ENCODE results near the gene LOXHD1. TPM values are rescaled to one million over a fixed set of nuclear protein-coding genes. Genes with fewer than 3 reads are reported as not detected.

Gene LOXHD1
- total and polyA plus RNA-seq, 2 donors (not counting 1 experiment from before 2014, with no cell fraction given): not detected

DNA sequence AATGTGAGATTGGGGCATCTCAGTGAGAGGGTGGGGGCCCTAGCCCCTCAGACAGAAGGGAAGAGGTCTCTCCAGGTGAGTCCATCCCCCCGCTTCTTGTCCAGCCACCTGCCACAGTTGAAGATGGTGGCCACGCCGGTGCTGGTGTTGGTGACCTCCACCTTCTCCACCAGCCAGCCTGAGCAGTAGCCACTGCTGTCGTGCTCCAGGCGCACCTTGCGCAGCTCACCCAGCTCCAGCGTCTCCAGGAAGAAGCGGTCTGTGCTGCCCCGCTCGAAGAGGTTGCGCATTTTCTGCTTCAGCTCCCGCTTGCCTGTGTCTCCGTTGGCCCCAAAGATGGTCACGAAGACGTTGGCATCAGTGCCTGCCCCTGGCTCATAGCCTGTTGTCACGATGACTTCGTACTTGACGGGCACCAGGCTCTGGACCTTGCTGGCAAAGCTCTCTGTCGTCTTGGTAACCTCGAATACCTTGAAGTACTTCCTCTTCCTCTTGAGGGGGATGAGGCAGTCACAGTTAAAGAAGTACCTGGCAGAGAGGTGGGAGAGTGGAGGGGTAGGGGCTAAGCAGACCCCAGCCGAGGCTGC lies 179.5 kb downstream of the LOXHD1 start:
- Histone ChIP-seq H3K9ac (ENCODE audit: low read length) (no peak overlapping the region), H3K79me2 (ENCODE audit: control insufficient read depth, insufficient read depth, low read length) (no peaks in the 10 kb centered on the region), H3K27me3 (replicated peaks in 1 of 4; ENCODE audit: control extremely low read depth in 1 of 4, control insufficient read depth in 3 of 4, insufficient read depth in 4 of 4, low read length in 3 of 4) (peaks cover 0 to 3% (median 0%) of the 10 kb centered on the region in 4 experiments), H2AFZ (ENCODE audit: insufficient read depth, low read depth, low read length, poor library complexity, severe bottlenecking) (no peak overlapping the region), H3K4me2 (replicated peaks; ENCODE audit: low read depth, low read length, poor library complexity, severe bottlenecking) (no peak overlapping the region), H3K27ac (ENCODE audit: low read length in 2 of 2) (no peak overlapping the region), H3K36me3 (replicated peaks in 1 of 2; ENCODE audit: control extremely low read depth in 1 of 2, control insufficient read depth in 1 of 2, extremely low read depth in 1 of 2, insufficient read depth in 2 of 2, low read length in 1 of 2) (no peaks in the 10 kb centered on the region), H3K4me3 (ENCODE audit: control extremely low read depth in 1 of 5, extremely low read depth in 1 of 5, insufficient read depth in 1 of 5, low read depth in 2 of 5, low read length in 4 of 5) (no peak overlapping the region), H4K20me1 (ENCODE audit: control insufficient read depth, insufficient read depth, low read length, poor library complexity, severe bottlenecking) (no peaks in the 10 kb centered on the region), H3K4me1 (ENCODE audit: control insufficient read depth in 2 of 2, insufficient read depth in 2 of 2, low read length in 2 of 2) (no peaks in the 10 kb centered on the region), H3K9me3 (ENCODE audit: control extremely low read depth in 1 of 3, control insufficient read depth in 2 of 3, insufficient read depth in 1 of 3, low read length in 2 of 3) (peaks cover 0 to 11% (median 5%) of the 10 kb centered on the region in 3 donors)
- ATAC-seq (ENCODE audit: low read depth): no peak
- no peak overlapping the region for H3K27ac Mint-ChIP-seq
- no peak overlapping the region for H3K4me3 Mint-ChIP-seq
- no peak for DNase-seq
- intact Hi-C loops (cut with micrococcal nuclease): no loop called here
- TF ChIP-seq, protein P1, sequence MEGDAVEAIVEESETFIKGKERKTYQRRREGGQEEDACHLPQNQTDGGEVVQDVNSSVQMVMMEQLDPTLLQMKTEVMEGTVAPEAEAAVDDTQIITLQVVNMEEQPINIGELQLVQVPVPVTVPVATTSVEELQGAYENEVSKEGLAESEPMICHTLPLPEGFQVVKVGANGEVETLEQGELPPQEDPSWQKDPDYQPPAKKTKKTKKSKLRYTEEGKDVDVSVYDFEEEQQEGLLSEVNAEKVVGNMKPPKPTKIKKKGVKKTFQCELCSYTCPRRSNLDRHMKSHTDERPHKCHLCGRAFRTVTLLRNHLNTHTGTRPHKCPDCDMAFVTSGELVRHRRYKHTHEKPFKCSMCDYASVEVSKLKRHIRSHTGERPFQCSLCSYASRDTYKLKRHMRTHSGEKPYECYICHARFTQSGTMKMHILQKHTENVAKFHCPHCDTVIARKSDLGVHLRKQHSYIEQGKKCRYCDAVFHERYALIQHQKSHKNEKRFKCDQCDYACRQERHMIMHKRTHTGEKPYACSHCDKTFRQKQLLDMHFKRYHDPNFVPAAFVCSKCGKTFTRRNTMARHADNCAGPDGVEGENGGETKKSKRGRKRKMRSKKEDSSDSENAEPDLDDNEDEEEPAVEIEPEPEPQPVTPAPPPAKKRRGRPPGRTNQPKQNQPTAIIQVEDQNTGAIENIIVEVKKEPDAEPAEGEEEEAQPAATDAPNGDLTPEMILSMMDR (IDR thresholded peaks at IDR 0.05): no peak
- no peak for TF ChIP-seq EZH2 (IDR thresholded peaks at IDR 0.05; ENCODE audit: borderline replicate concordance, insufficient read depth, low read depth, low read length, poor library complexity, severe bottlenecking)
- 80% methylated on average over 18 of the region's 21 CpGs for WGBS (ENCODE audit: insufficient coverage)
- no peaks in the 10 kb centered on the region for H3K4me1 Mint-ChIP-seq
- peaks cover 3% of the 10 kb centered on the region for H3K9me3 Mint-ChIP-seq (ENCODE audit: insufficient read depth)
- peaks cover 20% of the 10 kb centered on the region for H3K27me3 Mint-ChIP-seq
- CTCF ChIA-PET: interaction anchor here (1.6 to 1.7 kb wide), 2 partner anchors 196 to 304 kb away, joined by 5 read pairs; a partner anchor contains a TSS
- POLR2A ChIA-PET: no interaction called here

DNA sequence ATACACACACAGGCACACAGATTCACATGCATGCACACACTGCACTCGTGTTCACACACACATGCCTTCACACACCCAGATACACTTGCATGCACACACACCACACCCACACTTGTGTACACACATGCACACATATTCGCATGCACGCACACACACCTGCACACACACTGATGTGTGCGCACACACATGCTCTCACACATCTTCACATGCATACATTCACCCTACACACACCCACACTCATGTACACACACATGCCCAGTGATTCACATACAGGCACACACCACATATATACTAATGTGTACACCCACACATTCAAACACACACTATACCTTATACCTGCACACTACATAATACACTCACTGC lies 181.6 kb downstream of the LOXHD1 start:
- intact Hi-C loops (cut with micrococcal nuclease): no loop called here
- H3K27ac ChIP-seq (ENCODE audit: low read length in 2 of 2): no peak overlapping the region
- ATAC-seq (ENCODE audit: low read depth) (no peak), DNase-seq (no peak)
- WGBS (ENCODE audit: insufficient coverage): 89% methylated on average over 4 of the region's 4 CpGs
- H3K4me1 ChIP-seq (ENCODE audit: control insufficient read depth in 2 of 2, insufficient read depth in 2 of 2, low read length in 2 of 2): no peaks in the 10 kb centered on the region
- Mint-ChIP-seq H3K4me3 (no peak overlapping the region), H3K9me3 (ENCODE audit: insufficient read depth) (no peaks in the 10 kb centered on the region), H3K27ac (no peak overlapping the region), H3K4me1 (no peaks in the 10 kb centered on the region), H3K27me3 (peaks cover 30% of the 10 kb centered on the region)
- H3K36me3 ChIP-seq (replicated peaks in 1 of 2; ENCODE audit: control extremely low read depth in 1 of 2, control insufficient read depth in 1 of 2, extremely low read depth in 1 of 2, insufficient read depth in 2 of 2, low read length in 1 of 2): no peaks in the 10 kb centered on the region
- no peaks in the 10 kb centered on the region for H3K9me3 ChIP-seq (ENCODE audit: control extremely low read depth in 1 of 3, control insufficient read depth in 2 of 3, insufficient read depth in 1 of 3, low read length in 2 of 3)
- ChIA-PET POLR2A (no interaction called here), CTCF (no interaction called here)
- TF ChIP-seq, protein P1 (IDR thresholded peaks at IDR 0.05): no peak
- no peak for TF ChIP-seq EZH2 (IDR thresholded peaks at IDR 0.05; ENCODE audit: borderline replicate concordance, insufficient read depth, low read depth, low read length, poor library complexity, severe bottlenecking)
- peaks cover 0 to 3% (median 0%) of the 10 kb centered on the region in 4 experiments for H3K27me3 ChIP-seq (replicated peaks in 1 of 4; ENCODE audit: control extremely low read depth in 1 of 4, control insufficient read depth in 3 of 4, insufficient read depth in 4 of 4, low read length in 3 of 4)
- H3K9ac ChIP-seq (ENCODE audit: low read length): no peak overlapping the region
- H2AFZ ChIP-seq (ENCODE audit: insufficient read depth, low read depth, low read length, poor library complexity, severe bottlenecking): no peak overlapping the region
- no peaks in the 10 kb centered on the region for H4K20me1 ChIP-seq (ENCODE audit: control insufficient read depth, insufficient read depth, low read length, poor library complexity, severe bottlenecking)
- no peaks in the 10 kb centered on the region for H3K79me2 ChIP-seq (ENCODE audit: control insufficient read depth, insufficient read depth, low read length)
- H3K4me2 ChIP-seq (replicated peaks; ENCODE audit: low read depth, low read length, poor library complexity, severe bottlenecking): no peak overlapping the region
- no peak overlapping the region for H3K4me3 ChIP-seq (ENCODE audit: control extremely low read depth in 1 of 5, extremely low read depth in 1 of 5, insufficient read depth in 1 of 5, low read depth in 2 of 5, low read length in 4 of 5)

Data from B cell (primary cell).